IMR-90 (cell line): ENCODE results near the gene DOCK6. TPM values are rescaled to one million over a fixed set of nuclear protein-coding genes. Genes with fewer than 3 reads are reported as not detected.

Experiments used
- ATAC-seq: fragments of 200-7000 bp; cut with Tn5 transposase; 2 replicates; pipeline ENCODE4 v1.9.1; 2020; ENCODE audit warnings: low read depth, mild to moderate bottlenecking, moderate library complexity
- BruUV-seq: library from RNA; stranded (reverse); fragments of 400-500 nt; replicated peaks from 2 replicates; lab custom pipeline; 2021; lab: Mats Ljungman, UMichigan
- CTCF ChIA-PET: fragments of 300-600 bp; formaldehyde crosslinking; extraction: SDS; loops from one replicate; lab custom pipeline; 2021; ENCODE audit warnings: antibody characterized with exemption; lab: Yijun Ruan, JAX
- POLR2A ChIA-PET: fragments of 300-600 bp; sonication (Branson Sonifier 250); formaldehyde crosslinking; loops from one replicate; lab custom pipeline; 2022; ENCODE audit warnings: antibody characterized with exemption; ENCODE audit not compliant: unreplicated experiment; lab: Charles Lee
- DNase-seq: peaks from one replicate; pipeline ENCODE4 v3.0.0; 2013
- H2AFZ ChIP-seq: replicated peaks from 2 replicates; pipeline ENCODE3; 2013; ENCODE audit warnings: low read length, mild to moderate bottlenecking; ENCODE audit not compliant: poor library complexity
- H2AK5ac ChIP-seq: 2 replicates; pipeline ENCODE4 v1.6.1; 2013; ENCODE audit warnings: low read depth, low read length, inconsistent platforms
- H2AK9ac ChIP-seq: replicated peaks from 2 replicates; pipeline ENCODE3; 2013; ENCODE audit warnings: mild to moderate bottlenecking, low read depth, low read length, moderate library complexity; ENCODE audit not compliant: poor library complexity
- H2BK120ac ChIP-seq: 2 replicates; pipeline ENCODE4 v1.6.1; 2013; ENCODE audit warnings: low read depth, low read length, inconsistent platforms
- H2BK15ac ChIP-seq: 3 replicates; pipeline ENCODE4 v1.6.1; 2013; ENCODE audit warnings: low read depth, low read length, inconsistent platforms
- H2BK20ac ChIP-seq: 2 replicates; pipeline ENCODE4 v1.6.1; 2013; ENCODE audit warnings: low read depth, mild to moderate bottlenecking, inconsistent platforms, low read length, moderate library complexity
- H2BK5ac ChIP-seq: 2 replicates; pipeline ENCODE4 v1.6.1; 2013; ENCODE audit warnings: mild to moderate bottlenecking, low read depth, low read length, inconsistent platforms; ENCODE audit not compliant: poor library complexity, severe bottlenecking
- H3K14ac ChIP-seq: replicated peaks from 2 replicates; pipeline ENCODE4 v1.6.1; 2013; ENCODE audit warnings: low read depth, low read length, inconsistent platforms
- H3K18ac ChIP-seq: 2 replicates; pipeline ENCODE4 v1.6.1; 2013; ENCODE audit warnings: low read depth, low read length, control low read depth
- H3K23ac ChIP-seq: 2 replicates; pipeline ENCODE4 v1.6.1; 2013; ENCODE audit warnings: low read depth, low read length, inconsistent platforms
- H3K27ac ChIP-seq: 2 replicates; pipeline ENCODE4 v1.5.1; 2013; ENCODE audit warnings: mild to moderate bottlenecking, control low read depth, low read length; ENCODE audit not compliant: insufficient read depth
- H3K27me3 ChIP-seq: 2 replicates; pipeline ENCODE4 v1.6.1; 2013; ENCODE audit warnings: low read length; ENCODE audit not compliant: control insufficient read depth, insufficient read depth
- H3K36me3 ChIP-seq: 2 replicates; pipeline ENCODE4 v1.6.1; 2013; ENCODE audit warnings: low read length, mixed read lengths; ENCODE audit not compliant: control insufficient read depth, insufficient read depth
- H3K4ac ChIP-seq: 2 replicates; pipeline ENCODE4 v1.6.1; 2013; ENCODE audit warnings: low read depth, low read length, inconsistent platforms
- H3K4me1 ChIP-seq: 2 replicates; pipeline ENCODE4 v1.6.1; 2013; ENCODE audit warnings: low read length, mixed read lengths; ENCODE audit not compliant: control insufficient read depth, insufficient read depth
- H3K4me2 ChIP-seq: 2 replicates; pipeline ENCODE4 v1.6.1; 2013; ENCODE audit warnings: low read depth, mild to moderate bottlenecking, control low read depth, low read length, moderate library complexity
- H3K4me3 ChIP-seq: 2 replicates; pipeline ENCODE4 v1.5.1; 2013; ENCODE audit warnings: low read depth, mild to moderate bottlenecking, control low read depth, low read length, moderate library complexity; ENCODE audit not compliant: insufficient read depth
- H3K56ac ChIP-seq: 2 replicates; pipeline ENCODE4 v1.6.1; 2013; ENCODE audit warnings: low read length, inconsistent platforms; ENCODE audit not compliant: insufficient read depth; ENCODE audit errors: extremely low read depth
- H3K79me1 ChIP-seq, 2 experiments: 2 replicates each; pipeline ENCODE4 v1.6.1; 2013; ENCODE audit warnings: low read length in 2 of 2, inconsistent platforms in 1 of 2, low read depth in 1 of 2
- H3K9ac ChIP-seq: 2 replicates; pipeline ENCODE4 v1.6.1; 2013; ENCODE audit warnings: low read depth, low read length, control low read depth
- H3K9me1 ChIP-seq: 2 replicates; pipeline ENCODE4 v1.6.1; 2013; ENCODE audit warnings: low read length, inconsistent platforms; ENCODE audit not compliant: insufficient read depth
- H3K9me3 ChIP-seq: 2 replicates; pipeline ENCODE4 v1.6.1; 2013; ENCODE audit warnings: low read length; ENCODE audit not compliant: control insufficient read depth, insufficient read depth
- H4K20me1 ChIP-seq: 2 replicates; pipeline ENCODE4 v1.6.1; 2013; ENCODE audit warnings: low read length, inconsistent platforms; ENCODE audit not compliant: insufficient read depth
- H4K5ac ChIP-seq: 2 replicates; pipeline ENCODE4 v1.6.1; 2013; ENCODE audit warnings: mild to moderate bottlenecking, low read depth, low read length, control low read depth
- H4K8ac ChIP-seq, 2 experiments: 2 replicates each; pipeline ENCODE4 v1.6.1; 2013; ENCODE audit warnings: low read depth in 2 of 2, low read length in 2 of 2, control low read depth in 1 of 2, inconsistent platforms in 1 of 2
- H4K91ac ChIP-seq: 2 replicates; pipeline ENCODE4 v1.6.1; 2013; ENCODE audit warnings: low read depth, low read length, inconsistent platforms; ENCODE audit not compliant: insufficient read depth
- BHLHE40 ChIP-seq: fragments of 150-350 bp; IDR thresholded peaks from 2 replicates; pipeline ENCODE4 v1.6.1; 2016; ENCODE audit warnings: mild to moderate bottlenecking, low read depth, low read length
- CEBPB ChIP-seq: IDR thresholded peaks from 2 replicates; pipeline ENCODE4 v1.6.1; 2012; ENCODE audit warnings: low read depth, low read length, improper control_type of control experiment
- CHD1 ChIP-seq: IDR thresholded peaks from 2 replicates; pipeline ENCODE4 v1.6.1; 2012; ENCODE audit warnings: low read depth, low read length, improper control_type of control experiment
- CTCF ChIP-seq: conservative IDR thresholded peaks from 2 replicates; pipeline ENCODE4 v1.5.1; 2012; ENCODE audit warnings: mild to moderate bottlenecking, low read depth, low read length, improper control_type of control experiment
- ELK1 ChIP-seq: fragments of 150-350 bp; IDR thresholded peaks from 2 replicates; pipeline ENCODE4 v1.6.1; 2016; ENCODE audit warnings: low read depth, mild to moderate bottlenecking, low read length, moderate library complexity, borderline replicate concordance
- FOS ChIP-seq: fragments of 150-350 bp; IDR thresholded peaks from 2 replicates; pipeline ENCODE4 v1.6.1; 2016; ENCODE audit warnings: low read depth, low read length
- MAZ ChIP-seq: IDR thresholded peaks from 2 replicates; pipeline ENCODE4 v1.6.1; 2012; ENCODE audit warnings: low read depth, mild to moderate bottlenecking, low read length, improper control_type of control experiment, moderate library complexity, borderline replicate concordance
- MXI1 ChIP-seq: IDR thresholded peaks from 2 replicates; pipeline ENCODE4 v1.6.1; 2012; ENCODE audit warnings: low read depth, mild to moderate bottlenecking, low read length, moderate library complexity, borderline replicate concordance
- NFE2L2 ChIP-seq: fragments of 150-350 bp; IDR thresholded peaks from 2 replicates; pipeline ENCODE4 v1.6.1; 2016; ENCODE audit warnings: low read depth, mild to moderate bottlenecking, low read length
- RAD21 ChIP-seq: IDR thresholded peaks from 2 replicates; pipeline ENCODE4 v1.6.1; 2012; ENCODE audit warnings: low read length, improper control_type of control experiment
- RCOR1 ChIP-seq: IDR thresholded peaks from 2 replicates; pipeline ENCODE4 v1.6.1; 2012; ENCODE audit warnings: mild to moderate bottlenecking, low read length, improper control_type of control experiment; ENCODE audit not compliant: insufficient replicate concordance
- RFX5 ChIP-seq: IDR thresholded peaks from 2 replicates; pipeline ENCODE4 v1.8.0; 2012; ENCODE audit warnings: low read depth, mild to moderate bottlenecking, low read length, moderate library complexity
- SMC3 ChIP-seq: fragments of 150-350 bp; IDR thresholded peaks from 2 replicates; pipeline ENCODE4 v1.6.1; 2016; ENCODE audit warnings: low read depth, mild to moderate bottlenecking, antibody characterized with exemption, low read length, moderate library complexity
- WGBS, 2 experiments: methylation state at CpG; one replicate each; pipeline versions ENCODE4 v1.1.5 to v1.1.7; 2013; ENCODE audit warnings: missing lambda C conversion rate in 2 of 2; ENCODE audit not compliant: insufficient read length in 1 of 2; ENCODE audit errors: extremely low coverage in 2 of 2; 5-methylcytosine and 5-hydroxymethylcytosine counted together
- dilution Hi-C: fragments of 300-500 bp; cut with HindIII; formaldehyde crosslinking; loops from one replicate; pipeline ENCODE4 v1.14.3; 2018; ENCODE audit warnings: low sequenced_read_pairs; ENCODE audit not compliant: unreplicated experiment
- in situ Hi-C: fragments of 300-500 bp; cut with MboI; formaldehyde crosslinking; loops from 3 replicates; pipeline ENCODE4 v1.14.3; 2019; ENCODE audit warnings: low sequenced_read_pairs, inconsistent platforms, mixed read lengths
- intact Hi-C: fragments of 100-400 bp; cut with micrococcal nuclease; formaldehyde crosslinking; loops from 2 replicates; pipeline ENCODE4 v1.10.0; 2022
- polyA plus RNA-seq, 3 experiments: library from polyadenylated mRNA; depleted of rRNA; stranded (reverse); fragments of >200 nt; gene quantifications; 2 replicates each; pipeline ENCODE4 v1.2.3, GENCODE V29; 2012; ENCODE audit warnings: low replicate concordance in 1 of 3
- total RNA-seq: library from RNA; depleted of rRNA; stranded (reverse); fragments of >200 nt; gene quantifications from 2 replicates; pipeline ENCODE4 v1.2.3, GENCODE V29; 2012

Gene DOCK6
- total and polyA plus RNA-seq, 2 of the 4 experiments (the other 2 are of a cell fraction), result 5.0 to 18.4 TPM

GRCh38 chr19:11165486-11166030 is 96.8 kb downstream of the DOCK6 start (continued):
- no peak for TF ChIP-seq BHLHE40

- no peaks in the 10 kb centered on the region for H4K20me1 ChIP-seq
- dilution Hi-C loops (no loop called here), intact Hi-C loops (no loop called here), in situ Hi-C loops (no loop called here)
- peak overlapping the region; percentile 5 for H2BK5ac ChIP-seq
- no peak overlapping the region for H2AK5ac ChIP-seq
- H2BK120ac ChIP-seq, result peak overlapping the region; percentile 28; the same call in 1 of the 2 replicates
- peak overlapping the region; percentile 41; the same call in 1 of the 2 replicates for H4K91ac ChIP-seq
- peaks cover 46% of the 10 kb centered on the region for H3K36me3 ChIP-seq
- H3K18ac ChIP-seq, result 0 out of 2 replicates have a peak overlapping the region, but pooled peaks have one; percentile 0
- H2BK15ac ChIP-seq, result no peak overlapping the region; the same call in 2 of the 3 replicates
- peak overlapping the region; percentile 9 for H2AFZ ChIP-seq
- ATAC-seq (no peak; the same call in 1 of the 2 replicates), DNase-seq (peak; percentile 61)
- H3K27me3 ChIP-seq, result no peaks in the 10 kb centered on the region
- H3K9ac ChIP-seq, result no peak overlapping the region
- peaks cover 17 to 44% of the 10 kb centered on the region in 2 experiments; a peak in 3 of 4 replicates for H3K79me1 ChIP-seq
- no peaks in the 10 kb centered on the region; the same call in 1 of the 2 replicates for H3K9me3 ChIP-seq
- H4K8ac ChIP-seq, result peak overlapping the region in 1 of 2 experiments; percentile 37; a peak in 1 of 4 replicates
- H3K9me1 ChIP-seq, result peaks cover 13% of the 10 kb centered on the region
- peak overlapping the region; percentile 79 for H2AK9ac ChIP-seq
- peak overlapping the region; percentile 58 for H3K14ac ChIP-seq
- H3K23ac ChIP-seq, result peak overlapping the region; percentile 58
- peak overlapping the region; percentile 52 for H3K4ac ChIP-seq
- no TSS peak for BruUV-seq
- H4K5ac ChIP-seq, result peak overlapping the region; percentile 2; the same call in 1 of the 2 replicates
- H3K4me2 ChIP-seq, result no peak overlapping the region
- ChIA-PET POLR2A (no interaction called here), CTCF (interaction anchor here (0.5 to 1.0 kb wide), 2 partner anchors 15 to 39 kb away, joined by 4 to 6 read pairs; no protein-coding TSS in a partner anchor)
- peak overlapping the region; percentile 64; the same call in 1 of the 2 replicates for H3K27ac ChIP-seq
- H3K4me3 ChIP-seq, result no peak overlapping the region
- H3K4me1 ChIP-seq, result peaks cover 9% of the 10 kb centered on the region
- H3K56ac ChIP-seq, result no peak overlapping the region
- 10% methylated on average over 3 of the region's 17 CpGs; no CpG with 5 or more reads in 1 of the 2 experiments for WGBS, 2 experiments
- H2BK20ac ChIP-seq, result peak overlapping the region; percentile 6; the same call in 1 of the 2 replicates
- TF ChIP-seq FOS, result no peak
- no peak for TF ChIP-seq CEBPB
- TF ChIP-seq RFX5, result no peak
- no peak for TF ChIP-seq RAD21
- no peak for TF ChIP-seq BHLHE40
- no peak for TF ChIP-seq CHD1
- TF ChIP-seq SMC3, result no peak
- no peak for TF ChIP-seq CTCF
- no peak for TF ChIP-seq RCOR1
- no peak for TF ChIP-seq MXI1
- no peak for TF ChIP-seq MAZ
- TF ChIP-seq NFE2L2, result no peak
- TF ChIP-seq ELK1, result no peak
Observed at GRCh38 chr19:11164879-11165406, 97.4 kb downstream of the DOCK6 start.
